Measurements from ENCODE around the gene SRRD.

The SRRD gene

DNA sequence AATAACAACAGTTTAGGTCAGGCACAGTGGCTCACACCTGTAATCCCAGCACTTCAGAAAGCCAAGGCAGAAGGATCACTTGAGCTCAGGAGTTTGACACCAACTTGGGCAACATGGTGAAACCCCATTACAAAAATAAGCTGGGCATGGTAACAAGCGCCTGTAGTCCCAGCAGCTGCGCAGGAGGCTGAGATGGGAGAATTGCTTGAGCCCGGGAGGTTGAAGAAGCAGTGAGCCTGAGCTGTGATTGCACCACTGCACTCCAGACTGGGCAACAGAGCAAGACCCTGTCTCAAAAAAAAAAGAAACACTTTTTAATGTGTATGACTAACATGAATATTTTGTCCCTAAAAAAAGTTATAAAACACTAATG lies 53.1 kb downstream of the SRRD start:
- Histone ChIP-seq H2BK120ac (ENCODE audit: insufficient read depth, low read length, poor library complexity) (no peak overlapping the region), H3K9me3 (ENCODE audit: insufficient read depth, low read depth, low read length) (peaks cover 2% of the 10 kb centered on the region), H2BK5ac (ENCODE audit: low read depth, low read length, poor library complexity) (no peak overlapping the region), H2AK5ac (ENCODE audit: low read length) (no peak overlapping the region), H3K9ac (ENCODE audit: low read length) (no peak overlapping the region), H3K79me2 (ENCODE audit: control insufficient read depth, insufficient read depth, low read length, poor library complexity) (no peaks in the 10 kb centered on the region), H4K12ac (ENCODE audit: low read depth, low read length) (no peak overlapping the region), H3K36me3 (ENCODE audit: control insufficient read depth in 1 of 2, insufficient read depth in 2 of 2, low read length in 2 of 2) (peaks cover 25 to 32% of the 10 kb centered on the region in 2 experiments), H3K14ac (ENCODE audit: low read length) (no peak overlapping the region), H3K4me3 (ENCODE audit: low read depth, low read length) (no peak overlapping the region), H3K4me2 (ENCODE audit: low read length) (no peak overlapping the region), H3K27me3 (ENCODE audit: insufficient read depth, low read length) (no peaks in the 10 kb centered on the region), H2BK12ac (ENCODE audit: low read length) (no peak overlapping the region), H2AFZ (ENCODE audit: insufficient read depth, low read length, poor library complexity) (no peak overlapping the region), H3K79me1 (ENCODE audit: low read length) (no peaks in the 10 kb centered on the region), H3K4ac (ENCODE audit: low read depth, low read length) (no peak overlapping the region), H3K4me1 (ENCODE audit: control insufficient read depth in 1 of 2, insufficient read depth in 2 of 2, low read length in 2 of 2) (peaks cover 3% of the 10 kb centered on the region in 2 experiments), H3K18ac (ENCODE audit: low read length) (no peak overlapping the region), H3K27ac (ENCODE audit: low read depth, low read length) (no peak overlapping the region), H4K91ac (ENCODE audit: low read depth, low read length) (no peak overlapping the region), H4K8ac (ENCODE audit: low read depth, low read length) (no peak overlapping the region), H3K23ac (ENCODE audit: low read length) (no peak overlapping the region)
- no CpG with 5 or more reads among the region's 3 CpGs for WGBS (ENCODE audit: extremely low coverage, insufficient coverage, insufficient read length)
- DNase-seq = no peak

DNA sequence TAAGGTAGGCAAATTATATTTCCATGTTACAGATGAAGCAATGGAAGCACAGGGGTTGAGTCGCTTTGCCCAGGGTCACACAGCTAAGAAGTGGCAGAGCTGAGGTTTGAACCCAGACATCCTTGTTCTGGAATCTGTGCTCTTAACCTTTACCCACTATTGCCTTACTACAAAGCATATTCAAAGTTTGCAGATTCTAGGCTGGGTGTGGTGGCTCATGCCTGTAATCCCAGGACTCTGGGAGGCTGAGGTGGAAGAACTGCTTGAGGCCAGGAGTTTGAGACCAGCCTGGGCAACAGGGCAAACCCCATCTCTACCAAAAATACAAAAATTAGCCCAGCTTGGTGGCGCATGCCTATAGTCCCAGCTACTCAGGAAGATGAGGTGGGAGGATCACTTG lies 56.4 kb downstream of the SRRD start:
- Histone ChIP-seq H3K4ac (ENCODE audit: low read depth, low read length) (no peak overlapping the region), H3K27me3 (ENCODE audit: insufficient read depth, low read length) (no peaks in the 10 kb centered on the region), H3K9me3 (ENCODE audit: insufficient read depth, low read depth, low read length) (peaks cover 2% of the 10 kb centered on the region), H4K12ac (ENCODE audit: low read depth, low read length) (no peak overlapping the region), H2BK120ac (ENCODE audit: insufficient read depth, low read length, poor library complexity) (no peak overlapping the region), H3K14ac (ENCODE audit: low read length) (no peak overlapping the region), H2AK5ac (ENCODE audit: low read length) (no peak overlapping the region), H2AFZ (ENCODE audit: insufficient read depth, low read length, poor library complexity) (no peak overlapping the region), H3K79me1 (ENCODE audit: low read length) (no peaks in the 10 kb centered on the region), H4K8ac (ENCODE audit: low read depth, low read length) (no peak overlapping the region), H3K9ac (ENCODE audit: low read length) (no peak overlapping the region), H3K4me1 (ENCODE audit: control insufficient read depth in 1 of 2, insufficient read depth in 2 of 2, low read length in 2 of 2) (no peaks in the 10 kb centered on the region), H3K27ac (ENCODE audit: low read depth, low read length) (no peak overlapping the region), H3K4me3 (ENCODE audit: low read depth, low read length) (no peak overlapping the region), H2BK12ac (ENCODE audit: low read length) (no peak overlapping the region), H2BK5ac (ENCODE audit: low read depth, low read length, poor library complexity) (no peak overlapping the region), H3K4me2 (ENCODE audit: low read length) (no peak overlapping the region), H3K79me2 (ENCODE audit: control insufficient read depth, insufficient read depth, low read length, poor library complexity) (no peaks in the 10 kb centered on the region), H3K36me3 (ENCODE audit: control insufficient read depth in 1 of 2, insufficient read depth in 2 of 2, low read length in 2 of 2) (peaks cover 29 to 36% of the 10 kb centered on the region in 2 experiments), H3K18ac (ENCODE audit: low read length) (no peak overlapping the region), H4K91ac (ENCODE audit: low read depth, low read length) (no peak overlapping the region), H3K23ac (ENCODE audit: low read length) (no peak overlapping the region)
- no peak for DNase-seq
- no CpG with 5 or more reads among the region's 2 CpGs for WGBS (ENCODE audit: extremely low coverage, insufficient coverage, insufficient read length)

DNA sequence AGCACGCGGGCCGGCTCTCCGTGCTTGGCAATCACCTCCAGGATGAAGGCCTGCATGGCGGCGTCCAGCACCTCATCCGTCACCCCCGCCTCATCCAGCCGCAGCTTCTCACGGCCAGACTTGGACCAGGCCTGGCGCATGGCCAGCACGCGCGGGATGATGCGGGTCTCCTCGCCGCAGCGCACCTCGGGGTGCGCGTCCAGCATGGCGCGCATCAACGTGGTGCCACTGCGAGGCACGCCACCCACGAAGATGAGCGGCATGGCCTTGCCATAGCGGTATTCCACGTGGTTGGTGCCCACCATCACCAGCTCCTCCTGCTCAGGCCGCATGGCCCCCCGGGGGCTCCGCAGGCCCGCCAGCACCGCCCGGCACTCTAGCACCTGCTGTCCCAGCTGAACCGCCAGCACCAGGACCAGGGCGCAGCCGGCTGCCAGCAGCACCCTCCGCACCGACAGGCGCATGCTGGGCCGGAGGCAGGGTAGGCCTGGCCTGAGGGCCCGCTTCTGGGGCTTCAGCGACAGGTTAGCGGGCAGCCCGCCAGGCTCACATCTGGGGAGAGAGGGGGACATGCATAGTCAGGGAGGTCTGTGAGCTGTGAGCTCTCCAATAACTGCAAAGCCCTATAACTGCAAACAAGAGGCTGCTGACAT lies 57.6 kb downstream of the SRRD start:
- WGBS (ENCODE audit: extremely low coverage, insufficient coverage, insufficient read length) = no CpG with 5 or more reads among the region's 47 CpGs
- no peak overlapping the region for H2BK12ac ChIP-seq (ENCODE audit: low read length)
- no peak overlapping the region for H2BK5ac ChIP-seq (ENCODE audit: low read depth, low read length, poor library complexity)
- no peak overlapping the region for H3K9ac ChIP-seq (ENCODE audit: low read length)
- H3K9me3 ChIP-seq (ENCODE audit: insufficient read depth, low read depth, low read length) = peaks cover 2% of the 10 kb centered on the region
- H2AFZ ChIP-seq (ENCODE audit: insufficient read depth, low read length, poor library complexity) = no peak overlapping the region
- H4K12ac ChIP-seq (ENCODE audit: low read depth, low read length) = no peak overlapping the region
- no peaks in the 10 kb centered on the region for H3K27me3 ChIP-seq (ENCODE audit: insufficient read depth, low read length)
- H4K8ac ChIP-seq (ENCODE audit: low read depth, low read length) = no peak overlapping the region
- no peak overlapping the region for H3K18ac ChIP-seq (ENCODE audit: low read length)
- H3K79me1 ChIP-seq (ENCODE audit: low read length) = no peaks in the 10 kb centered on the region
- no peak overlapping the region for H3K4ac ChIP-seq (ENCODE audit: low read depth, low read length)
- no peak overlapping the region for H2AK5ac ChIP-seq (ENCODE audit: low read length)
- peaks cover 27 to 29% of the 10 kb centered on the region in 2 experiments for H3K36me3 ChIP-seq (ENCODE audit: control insufficient read depth in 1 of 2, insufficient read depth in 2 of 2, low read length in 2 of 2)
- peak overlapping the region; percentile 64 for H3K4me3 ChIP-seq (ENCODE audit: low read depth, low read length)
- H4K91ac ChIP-seq (ENCODE audit: low read depth, low read length) = no peak overlapping the region
- H3K4me2 ChIP-seq (ENCODE audit: low read length) = no peak overlapping the region
- H3K79me2 ChIP-seq (ENCODE audit: control insufficient read depth, insufficient read depth, low read length, poor library complexity) = no peaks in the 10 kb centered on the region
- H3K27ac ChIP-seq (ENCODE audit: low read depth, low read length) = no peak overlapping the region
- no peaks in the 10 kb centered on the region for H3K4me1 ChIP-seq (ENCODE audit: control insufficient read depth in 1 of 2, insufficient read depth in 2 of 2, low read length in 2 of 2)
- H3K14ac ChIP-seq (ENCODE audit: low read length) = no peak overlapping the region
- no peak overlapping the region for H2BK120ac ChIP-seq (ENCODE audit: insufficient read depth, low read length, poor library complexity)
- no peak for DNase-seq
- no peak overlapping the region for H3K23ac ChIP-seq (ENCODE audit: low read length)

DNA sequence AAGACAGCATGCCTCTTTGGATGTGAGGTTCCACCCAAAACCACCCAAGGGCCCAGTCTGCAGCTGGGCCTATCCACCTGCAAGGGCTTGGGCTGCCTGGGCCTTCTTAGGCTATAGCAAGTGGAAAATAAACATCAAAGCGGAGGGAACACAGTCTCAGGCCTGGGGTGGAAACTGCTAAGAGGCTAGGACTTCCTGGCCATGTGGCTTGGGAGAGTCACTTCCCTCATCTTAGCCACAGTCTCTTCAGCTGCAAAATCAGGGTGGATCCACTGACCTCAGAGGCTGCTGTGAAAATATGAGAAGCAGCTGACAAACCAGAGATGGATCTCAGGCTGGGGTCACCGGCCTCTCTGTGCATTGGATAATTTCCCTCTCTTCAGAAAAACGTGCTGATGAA lies 59.2 kb downstream of the SRRD start:
- H2AK5ac ChIP-seq (ENCODE audit: low read length) = no peak overlapping the region
- WGBS (ENCODE audit: extremely low coverage, insufficient coverage, insufficient read length) = no CpG with 5 or more reads among the region's 3 CpGs
- H3K79me2 ChIP-seq (ENCODE audit: control insufficient read depth, insufficient read depth, low read length, poor library complexity) = no peaks in the 10 kb centered on the region

More for the DNA sequence above, 59.2 kb downstream of the SRRD start:
- Histone ChIP-seq H4K91ac (ENCODE audit: low read depth, low read length) (no peak overlapping the region), H3K23ac (ENCODE audit: low read length) (no peak overlapping the region), H3K9me3 (ENCODE audit: insufficient read depth, low read depth, low read length) (peaks cover 2% of the 10 kb centered on the region), H4K8ac (ENCODE audit: low read depth, low read length) (no peak overlapping the region), H3K4ac (ENCODE audit: low read depth, low read length) (no peak overlapping the region), H3K79me1 (ENCODE audit: low read length) (no peaks in the 10 kb centered on the region), H3K27me3 (ENCODE audit: insufficient read depth, low read length) (no peaks in the 10 kb centered on the region), H3K18ac (ENCODE audit: low read length) (no peak overlapping the region), H3K9ac (ENCODE audit: low read length) (no peak overlapping the region), H3K36me3 (ENCODE audit: control insufficient read depth in 1 of 2, insufficient read depth in 2 of 2, low read length in 2 of 2) (peaks cover 26 to 29% of the 10 kb centered on the region in 2 experiments), H3K4me2 (ENCODE audit: low read length) (no peak overlapping the region), H3K4me1 (ENCODE audit: control insufficient read depth in 1 of 2, insufficient read depth in 2 of 2, low read length in 2 of 2) (no peaks in the 10 kb centered on the region), H2BK12ac (ENCODE audit: low read length) (no peak overlapping the region), H3K14ac (ENCODE audit: low read length) (no peak overlapping the region), H2AFZ (ENCODE audit: insufficient read depth, low read length, poor library complexity) (no peak overlapping the region), H4K12ac (ENCODE audit: low read depth, low read length) (no peak overlapping the region), H2BK120ac (ENCODE audit: insufficient read depth, low read length, poor library complexity) (no peak overlapping the region), H2BK5ac (ENCODE audit: low read depth, low read length, poor library complexity) (no peak overlapping the region), H3K27ac (ENCODE audit: low read depth, low read length) (no peak overlapping the region), H3K4me3 (ENCODE audit: low read depth, low read length) (no peak overlapping the region)
- no peak for DNase-seq

Data from trophoblast cell (in vitro differentiated cells and primary cell).